Keratinocyte (primary cell): Measurements from ENCODE around the gene ANP32D.

Source experiments
- EZH2 ChIP-seq: IDR thresholded peaks from one replicate; pipeline ENCODE4 v1.6.1; 2012; ENCODE audit warnings: inconsistent platforms, mild to moderate bottlenecking, low read length, moderate library complexity
- TF ChIP-seq, protein P1 (sequence below), 3 experiments: IDR thresholded peaks in 1 of 3; conservative IDR thresholded peaks in 1 of 3; optimal IDR thresholded peaks in 1 of 3; 2 replicates in 2 of 3; 3 replicates in 1 of 3; pipeline versions ENCODE3 to v1.5.1; 2011; ENCODE audit warnings: low read length in 3 of 3, mild to moderate bottlenecking in 3 of 3, moderate library complexity in 2 of 3, control low read depth in 1 of 3, inconsistent platforms in 1 of 3; ENCODE audit not compliant: insufficient read depth in 2 of 3; ENCODE audit errors: extremely low read depth in 1 of 3

GRCh38 chr12:48446161-48446776 lies 26.1 kb upstream of the ANP32D start:
- TF ChIP-seq, protein P1, sequence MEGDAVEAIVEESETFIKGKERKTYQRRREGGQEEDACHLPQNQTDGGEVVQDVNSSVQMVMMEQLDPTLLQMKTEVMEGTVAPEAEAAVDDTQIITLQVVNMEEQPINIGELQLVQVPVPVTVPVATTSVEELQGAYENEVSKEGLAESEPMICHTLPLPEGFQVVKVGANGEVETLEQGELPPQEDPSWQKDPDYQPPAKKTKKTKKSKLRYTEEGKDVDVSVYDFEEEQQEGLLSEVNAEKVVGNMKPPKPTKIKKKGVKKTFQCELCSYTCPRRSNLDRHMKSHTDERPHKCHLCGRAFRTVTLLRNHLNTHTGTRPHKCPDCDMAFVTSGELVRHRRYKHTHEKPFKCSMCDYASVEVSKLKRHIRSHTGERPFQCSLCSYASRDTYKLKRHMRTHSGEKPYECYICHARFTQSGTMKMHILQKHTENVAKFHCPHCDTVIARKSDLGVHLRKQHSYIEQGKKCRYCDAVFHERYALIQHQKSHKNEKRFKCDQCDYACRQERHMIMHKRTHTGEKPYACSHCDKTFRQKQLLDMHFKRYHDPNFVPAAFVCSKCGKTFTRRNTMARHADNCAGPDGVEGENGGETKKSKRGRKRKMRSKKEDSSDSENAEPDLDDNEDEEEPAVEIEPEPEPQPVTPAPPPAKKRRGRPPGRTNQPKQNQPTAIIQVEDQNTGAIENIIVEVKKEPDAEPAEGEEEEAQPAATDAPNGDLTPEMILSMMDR (optimal IDR thresholded peaks at IDR 0.05 in 1 of 3, IDR thresholded peaks at IDR 0.05 in 1 of 3, conservative IDR thresholded peaks at IDR 0.05 in 1 of 3; ENCODE audit: extremely low read depth in 1 of 3, insufficient read depth in 2 of 3, low read length in 3 of 3): no peak
- TF ChIP-seq EZH2: no peak
